HepG2 (cell line): Measurements from ENCODE around the gene MAPK14. TPM values are rescaled to one million over a fixed set of nuclear protein-coding genes. Genes with fewer than 3 reads are reported as not detected.
A peak's percentile ranks its signal among the peaks of the same experiment; 100 is the strongest.

Source experiments
- FOXP1 ChIP-seq, 2 experiments: fragments of 450-650 bp in 1 of 2; IDR thresholded peaks; 2 replicates each; pipeline ENCODE4 v1.6.1; 2017 to 2018; ENCODE audit warnings: antibody characterized with exemption in 1 of 2
- GABPB1 ChIP-seq: IDR thresholded peaks from 2 replicates; pipeline ENCODE4 v1.6.1; 2016; ENCODE audit warnings: mild to moderate bottlenecking, missing genetic modification reagents, moderate library complexity, missing compliant biosample characterization
- IRF2 ChIP-seq: IDR thresholded peaks from 2 replicates; pipeline ENCODE4 v1.6.1; 2018; ENCODE audit warnings: missing genetic modification reagents, missing compliant biosample characterization
- KAT8 ChIP-seq: IDR thresholded peaks from 2 replicates; pipeline ENCODE4 v1.6.1; 2016; ENCODE audit warnings: missing genetic modification reagents, missing compliant biosample characterization
- KLF15 ChIP-seq: sonication (generic); formaldehyde crosslinking; IDR thresholded peaks from 2 replicates; pipeline ENCODE4 v1.8.1; 2023; ENCODE audit warnings: borderline replicate concordance, mild to moderate bottlenecking, inconsistent platforms, missing genetic modification reagents, mixed read lengths
- MATR3 ChIP-seq: sonication (generic); formaldehyde crosslinking; IDR thresholded peaks from 2 replicates; pipeline ENCODE4 v1.4.0; 2020; ENCODE audit warnings: missing genetic modification reagents
- ONECUT2 ChIP-seq: sonication (generic); formaldehyde crosslinking; IDR thresholded peaks from 2 replicates; pipeline ENCODE4 v1.4.0; 2020; ENCODE audit warnings: missing genetic modification reagents
- RFX1 ChIP-seq: fragments of 450-650 bp; IDR thresholded peaks from 2 replicates; pipeline ENCODE4 v1.6.1; 2017
- SMAD3 ChIP-seq: sonication (generic); formaldehyde crosslinking; IDR thresholded peaks from 2 replicates; pipeline ENCODE4 v1.4.0; 2020; ENCODE audit warnings: missing genetic modification reagents
- SNRNP70 ChIP-seq: fragments of 200-400 bp; formaldehyde crosslinking; IDR thresholded peaks from 2 replicates; pipeline ENCODE4 v1.6.1; 2017; ENCODE audit warnings: mild to moderate bottlenecking, low read depth, low read length, moderate library complexity
- TEAD2 ChIP-seq: sonication (generic); formaldehyde crosslinking; IDR thresholded peaks from 2 replicates; pipeline ENCODE4 v1.9.0; 2021; ENCODE audit warnings: missing genetic modification reagents
- ZFP36L2 ChIP-seq: sonication (generic); formaldehyde crosslinking; IDR thresholded peaks from 2 replicates; pipeline ENCODE4 v1.4.0; 2020; ENCODE audit warnings: missing genetic modification reagents
- ZNF337 ChIP-seq: sonication (generic); formaldehyde crosslinking; IDR thresholded peaks from 2 replicates; pipeline ENCODE4 v1.5.1; 2020; ENCODE audit warnings: missing genetic modification reagents, low read depth, mild to moderate bottlenecking, borderline replicate concordance
- ZNF501 ChIP-seq: sonication (generic); formaldehyde crosslinking; IDR thresholded peaks from 2 replicates; pipeline ENCODE4 v1.5.1; 2020; ENCODE audit warnings: mild to moderate bottlenecking, moderate library complexity, missing genetic modification reagents
- ZNF567 ChIP-seq: sonication (generic); formaldehyde crosslinking; IDR thresholded peaks from 2 replicates; pipeline ENCODE4 v1.8.1; 2023; ENCODE audit warnings: mild to moderate bottlenecking, missing genetic modification reagents, borderline replicate concordance
- ZNF674 ChIP-seq: sonication (generic); formaldehyde crosslinking; IDR thresholded peaks from 2 replicates; pipeline ENCODE4 v1.5.0; 2020; ENCODE audit warnings: low read depth, mild to moderate bottlenecking, missing genetic modification reagents
- ZNF7 ChIP-seq: IDR thresholded peaks from 2 replicates; pipeline ENCODE4 v1.6.1; 2016; ENCODE audit warnings: missing biosample characterization, missing genetic modification reagents
- ZNF788 ChIP-seq: sonication (generic); formaldehyde crosslinking; IDR thresholded peaks from 2 replicates; pipeline ENCODE4 v1.5.0; 2020; ENCODE audit warnings: mild to moderate bottlenecking, missing genetic modification reagents, borderline replicate concordance
- polyA plus RNA-seq, 8 experiments: library from polyadenylated mRNA; depleted of rRNA in 3 of 8; stranded (reverse) in 7 of 8; unstranded in 1 of 8; fragments of >200 nt; fragmentation: Illumina TruSeq in 4 of 8; extraction: Trizol in 4 of 8; gene quantifications; 2 replicates each; pipeline versions ENCODE4 v1.2.1 to v1.2.3, GENCODE V29; 2011 to 2016; ENCODE audit warnings: low read depth in 4 of 8, missing spikeins in 1 of 8, mixed read lengths in 1 of 8; ENCODE audit not compliant: insufficient read depth in 1 of 8
- total RNA-seq, 5 experiments: library from RNA; depleted of rRNA; stranded (reverse); fragments of >200 nt; fragmentation: Illumina TruSeq; extraction: Trizol; gene quantifications; 2 replicates each; pipeline ENCODE4 v1.2.3, GENCODE V29; 2016; ENCODE audit warnings: low read depth in 1 of 5
- TF ChIP-seq, protein P1 (sequence below): sonication (generic); formaldehyde crosslinking; IDR thresholded peaks from 2 replicates; pipeline ENCODE4 v1.4.0; 2020; ENCODE audit warnings: missing genetic modification reagents
- TF ChIP-seq, protein P2 (sequence below): fragments of 450-650 bp; IDR thresholded peaks from 2 replicates; pipeline ENCODE4 v1.6.1; 2017; ENCODE audit warnings: mild to moderate bottlenecking
- TF ChIP-seq, protein P3 (sequence below): sonication (generic); formaldehyde crosslinking; IDR thresholded peaks from 2 replicates; pipeline ENCODE4 v1.8.0; 2022; ENCODE audit warnings: low read depth, missing genetic modification reagents
- TF ChIP-seq, protein P4 (sequence below): sonication (generic); formaldehyde crosslinking; IDR thresholded peaks from 2 replicates; pipeline ENCODE4 v1.5.0; 2020; ENCODE audit warnings: mild to moderate bottlenecking, missing genetic modification reagents

The MAPK14 gene
- total and polyA plus RNA-seq, 2 of the 13 experiments (the other 11 are each of a cell fraction or from before 2014, with no cell fraction given): 66.3 to 67.3 TPM

DNA sequence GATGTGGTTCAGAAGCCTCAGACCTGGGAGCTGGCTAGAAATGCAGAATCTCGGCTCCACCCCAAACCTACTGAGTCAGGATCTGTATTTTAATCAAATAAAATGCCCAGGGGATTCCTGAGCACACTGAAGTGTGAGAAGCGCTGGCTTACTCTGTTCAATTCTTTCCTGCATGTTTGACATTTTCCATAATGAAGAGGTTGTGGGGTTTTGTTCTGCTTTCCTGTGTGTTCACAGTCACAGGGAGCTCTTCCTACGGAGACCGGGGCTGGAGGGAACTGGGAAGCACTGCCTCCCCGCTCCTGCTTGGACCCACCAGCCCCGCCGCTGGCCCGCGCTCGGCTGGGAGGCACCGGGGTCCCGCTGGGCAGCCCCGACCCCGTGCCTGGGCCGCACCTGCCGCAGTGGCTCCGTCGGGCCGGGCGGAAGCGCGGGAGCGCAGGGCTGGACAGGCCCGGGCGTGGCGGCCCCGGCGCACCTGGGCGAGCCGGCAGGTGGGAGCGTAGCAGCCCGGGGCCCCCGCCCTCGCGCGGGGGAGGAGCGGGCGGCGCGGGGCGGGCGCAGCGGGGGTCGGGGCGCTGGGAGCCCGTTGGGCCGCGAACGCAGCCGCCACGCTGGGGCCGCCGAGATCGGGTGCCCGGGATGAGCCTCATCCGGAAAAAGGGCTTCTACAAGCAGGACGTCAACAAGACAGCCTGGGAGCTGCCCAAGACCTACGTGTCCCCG lies 102.5 kb downstream of the MAPK14 start, which contains the start of gene MAPK13 (continued):
- TF ChIP-seq, protein P1, sequence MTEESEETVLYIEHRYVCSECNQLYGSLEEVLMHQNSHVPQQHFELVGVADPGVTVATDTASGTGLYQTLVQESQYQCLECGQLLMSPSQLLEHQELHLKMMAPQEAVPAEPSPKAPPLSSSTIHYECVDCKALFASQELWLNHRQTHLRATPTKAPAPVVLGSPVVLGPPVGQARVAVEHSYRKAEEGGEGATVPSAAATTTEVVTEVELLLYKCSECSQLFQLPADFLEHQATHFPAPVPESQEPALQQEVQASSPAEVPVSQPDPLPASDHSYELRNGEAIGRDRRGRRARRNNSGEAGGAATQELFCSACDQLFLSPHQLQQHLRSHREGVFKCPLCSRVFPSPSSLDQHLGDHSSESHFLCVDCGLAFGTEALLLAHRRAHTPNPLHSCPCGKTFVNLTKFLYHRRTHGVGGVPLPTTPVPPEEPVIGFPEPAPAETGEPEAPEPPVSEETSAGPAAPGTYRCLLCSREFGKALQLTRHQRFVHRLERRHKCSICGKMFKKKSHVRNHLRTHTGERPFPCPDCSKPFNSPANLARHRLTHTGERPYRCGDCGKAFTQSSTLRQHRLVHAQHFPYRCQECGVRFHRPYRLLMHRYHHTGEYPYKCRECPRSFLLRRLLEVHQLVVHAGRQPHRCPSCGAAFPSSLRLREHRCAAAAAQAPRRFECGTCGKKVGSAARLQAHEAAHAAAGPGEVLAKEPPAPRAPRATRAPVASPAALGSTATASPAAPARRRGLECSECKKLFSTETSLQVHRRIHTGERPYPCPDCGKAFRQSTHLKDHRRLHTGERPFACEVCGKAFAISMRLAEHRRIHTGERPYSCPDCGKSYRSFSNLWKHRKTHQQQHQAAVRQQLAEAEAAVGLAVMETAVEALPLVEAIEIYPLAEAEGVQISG (CRISPR knock-in tag): 0 out of 2 replicates have a peak, but pooled peaks have one; percentile 14
- TF ChIP-seq SNRNP70: no peak
- TF ChIP-seq, protein P2, sequence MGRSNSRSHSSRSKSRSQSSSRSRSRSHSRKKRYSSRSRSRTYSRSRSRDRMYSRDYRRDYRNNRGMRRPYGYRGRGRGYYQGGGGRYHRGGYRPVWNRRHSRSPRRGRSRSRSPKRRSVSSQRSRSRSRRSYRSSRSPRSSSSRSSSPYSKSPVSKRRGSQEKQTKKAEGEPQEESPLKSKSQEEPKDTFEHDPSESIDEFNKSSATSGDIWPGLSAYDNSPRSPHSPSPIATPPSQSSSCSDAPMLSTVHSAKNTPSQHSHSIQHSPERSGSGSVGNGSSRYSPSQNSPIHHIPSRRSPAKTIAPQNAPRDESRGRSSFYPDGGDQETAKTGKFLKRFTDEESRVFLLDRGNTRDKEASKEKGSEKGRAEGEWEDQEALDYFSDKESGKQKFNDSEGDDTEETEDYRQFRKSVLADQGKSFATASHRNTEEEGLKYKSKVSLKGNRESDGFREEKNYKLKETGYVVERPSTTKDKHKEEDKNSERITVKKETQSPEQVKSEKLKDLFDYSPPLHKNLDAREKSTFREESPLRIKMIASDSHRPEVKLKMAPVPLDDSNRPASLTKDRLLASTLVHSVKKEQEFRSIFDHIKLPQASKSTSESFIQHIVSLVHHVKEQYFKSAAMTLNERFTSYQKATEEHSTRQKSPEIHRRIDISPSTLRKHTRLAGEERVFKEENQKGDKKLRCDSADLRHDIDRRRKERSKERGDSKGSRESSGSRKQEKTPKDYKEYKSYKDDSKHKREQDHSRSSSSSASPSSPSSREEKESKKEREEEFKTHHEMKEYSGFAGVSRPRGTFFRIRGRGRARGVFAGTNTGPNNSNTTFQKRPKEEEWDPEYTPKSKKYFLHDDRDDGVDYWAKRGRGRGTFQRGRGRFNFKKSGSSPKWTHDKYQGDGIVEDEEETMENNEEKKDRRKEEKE: no peak
- TF ChIP-seq SMAD3: 0 out of 2 replicates have a peak, but pooled peaks have one; percentile 16
- TF ChIP-seq ZFP36L2 (CRISPR knock-in tag): no peak
- TF ChIP-seq ZNF7 (CRISPR knock-in tag): no peak
- no peak for TF ChIP-seq ZNF788 (CRISPR knock-in tag)
- TF ChIP-seq, protein P3, sequence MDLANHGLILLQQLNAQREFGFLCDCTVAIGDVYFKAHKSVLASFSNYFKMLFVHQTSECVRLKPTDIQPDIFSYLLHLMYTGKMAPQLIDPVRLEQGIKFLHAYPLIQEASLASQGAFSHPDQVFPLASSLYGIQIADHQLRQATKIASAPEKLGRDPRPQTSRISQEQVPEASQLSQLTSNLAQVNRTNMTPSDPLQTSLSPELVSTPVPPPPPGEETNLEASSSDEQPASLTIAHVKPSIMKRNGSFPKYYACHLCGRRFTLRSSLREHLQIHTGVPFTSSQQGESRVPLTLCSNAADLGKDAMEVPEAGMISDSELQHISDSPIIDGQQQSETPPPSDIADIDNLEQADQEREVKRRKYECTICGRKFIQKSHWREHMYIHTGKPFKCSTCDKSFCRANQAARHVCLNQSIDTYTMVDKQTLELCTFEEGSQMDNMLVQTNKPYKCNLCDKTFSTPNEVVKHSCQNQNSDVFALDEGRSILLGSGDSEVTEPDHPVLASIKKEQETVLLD: peak; percentile 54; the same call in 1 of the 2 replicates
- TF ChIP-seq TEAD2 (CRISPR knock-in tag): no peak
- TF ChIP-seq ZNF337 (CRISPR knock-in tag): no peak
- no peak for TF ChIP-seq ZNF501 (CRISPR knock-in tag)
- 0 out of 2 replicates have a peak, but pooled peaks have one; percentile 71 for TF ChIP-seq ZNF674
- TF ChIP-seq ZNF567 (CRISPR knock-in tag): no peak
- no peak for TF ChIP-seq RFX1
- TF ChIP-seq ONECUT2 (CRISPR knock-in tag): no peak
- TF ChIP-seq MATR3 (CRISPR knock-in tag): no peak
- no peak for TF ChIP-seq IRF2
- no peak for TF ChIP-seq GABPB1 (CRISPR knock-in tag)
- no peak for TF ChIP-seq KLF15 (CRISPR knock-in tag)
- no peak for TF ChIP-seq FOXP1 (IDR thresholded peaks at IDR 0.05)
- TF ChIP-seq FOXP1 (CRISPR knock-in tag; IDR thresholded peaks at IDR 0.05): no peak
- TF ChIP-seq, protein P4, sequence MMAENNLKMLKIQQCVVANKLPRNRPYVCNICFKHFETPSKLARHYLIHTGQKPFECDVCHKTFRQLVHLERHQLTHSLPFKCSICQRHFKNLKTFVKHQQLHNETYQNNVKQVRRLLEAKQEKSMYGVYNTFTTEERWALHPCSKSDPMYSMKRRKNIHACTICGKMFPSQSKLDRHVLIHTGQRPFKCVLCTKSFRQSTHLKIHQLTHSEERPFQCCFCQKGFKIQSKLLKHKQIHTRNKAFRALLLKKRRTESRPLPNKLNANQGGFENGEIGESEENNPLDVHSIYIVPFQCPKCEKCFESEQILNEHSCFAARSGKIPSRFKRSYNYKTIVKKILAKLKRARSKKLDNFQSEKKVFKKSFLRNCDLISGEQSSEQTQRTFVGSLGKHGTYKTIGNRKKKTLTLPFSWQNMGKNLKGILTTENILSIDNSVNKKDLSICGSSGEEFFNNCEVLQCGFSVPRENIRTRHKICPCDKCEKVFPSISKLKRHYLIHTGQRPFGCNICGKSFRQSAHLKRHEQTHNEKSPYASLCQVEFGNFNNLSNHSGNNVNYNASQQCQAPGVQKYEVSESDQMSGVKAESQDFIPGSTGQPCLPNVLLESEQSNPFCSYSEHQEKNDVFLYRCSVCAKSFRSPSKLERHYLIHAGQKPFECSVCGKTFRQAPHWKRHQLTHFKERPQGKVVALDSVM: no peak
- no peak for TF ChIP-seq KAT8
